22Rv1 (cell line): ENCODE measurements around the gene SLX4IP.

Experiments
- CTCF ChIP-seq: fragments of 450-650 bp; IDR thresholded peaks from 2 replicates; pipeline ENCODE4 v1.5.1; 2017; ENCODE audit warnings: mild to moderate bottlenecking
- ZFX ChIP-seq: fragments of 450-650 bp; IDR thresholded peaks from 2 replicates; pipeline ENCODE4 v1.6.1; 2017; ENCODE audit warnings: antibody characterized with exemption, borderline replicate concordance

- TF ChIP-seq CTCF: no peak
- TF ChIP-seq ZFX: no peak
Measured at GRCh38 chr20:10495173-10495572, 60.1 kb downstream of the SLX4IP start.
